Measurements from ENCODE around the gene FIBIN. TPM values are rescaled to one million over a fixed set of nuclear protein-coding genes. Genes with fewer than 3 reads are reported as not detected.

Gene FIBIN
- 0.27 and 0.43 TPM in 2 replicates for polyA plus RNA-seq (2013)

GRCh38 chr11:26993965-26994457 lies at the start of gene FIBIN:
Gene FIBIN, plus strand, starts transcription at chr11:26994112. Its CDS starts 415 bp downstream, at chr11:26994527.
- Histone ChIP-seq H4K8ac (ENCODE audit: low read depth, low read length) (no peak within 1 kb of the TSS), H3K4me1 (ENCODE audit: control insufficient read depth in 1 of 2, insufficient read depth in 2 of 2, low read length in 2 of 2) (peaks cover 0 to 3% of the 10 kb centered on the region in 2 experiments), H3K4me2 (ENCODE audit: low read length) (peak within 1 kb of the TSS; percentile 52), H3K79me1 (ENCODE audit: low read length) (no peaks in the 10 kb centered on the region), H2BK5ac (ENCODE audit: low read depth, low read length, poor library complexity) (no peak within 1 kb of the TSS), H2BK12ac (ENCODE audit: low read length) (no peak within 1 kb of the TSS), H3K9me3 (ENCODE audit: insufficient read depth, low read depth, low read length) (peaks cover 2% of the 10 kb centered on the region), H3K36me3 (ENCODE audit: control insufficient read depth in 1 of 2, insufficient read depth in 2 of 2, low read length in 2 of 2) (no peaks in the 10 kb centered on the region), H3K4ac (ENCODE audit: low read depth, low read length) (no peak within 1 kb of the TSS), H2BK120ac (ENCODE audit: insufficient read depth, low read length, poor library complexity) (no peak within 1 kb of the TSS), H3K14ac (ENCODE audit: low read length) (peak within 1 kb of the TSS; percentile 3), H4K91ac (ENCODE audit: low read depth, low read length) (no peak within 1 kb of the TSS), H2AK5ac (ENCODE audit: low read length) (no peak within 1 kb of the TSS), H2AFZ (ENCODE audit: insufficient read depth, low read length, poor library complexity) (no peak within 1 kb of the TSS), H3K27me3 (ENCODE audit: insufficient read depth, low read length) (no peaks in the 10 kb centered on the region), H3K79me2 (ENCODE audit: control insufficient read depth, insufficient read depth, low read length, poor library complexity) (no peaks in the 10 kb centered on the region), H3K4me3 (ENCODE audit: low read depth, low read length) (no peak within 1 kb of the TSS), H3K9ac (ENCODE audit: low read length) (no peak within 1 kb of the TSS), H3K27ac (ENCODE audit: low read depth, low read length) (no peak within 1 kb of the TSS), H4K12ac (ENCODE audit: low read depth, low read length) (no peak within 1 kb of the TSS), H3K18ac (ENCODE audit: low read length) (no peak within 1 kb of the TSS), H3K23ac (ENCODE audit: low read length) (no peak within 1 kb of the TSS)
- peak in 1 of 2 donors; percentile 16 for DNase-seq
- WGBS (ENCODE audit: extremely low coverage, insufficient coverage, insufficient read length): no CpG with 5 or more reads among the region's 22 CpGs

- Histone ChIP-seq H2BK120ac (ENCODE audit: insufficient read depth, low read length, poor library complexity) (no peak overlapping the region), H3K14ac (ENCODE audit: low read length) (no peak overlapping the region), H3K27ac (ENCODE audit: low read depth, low read length) (no peak overlapping the region), H3K79me1 (ENCODE audit: low read length) (no peaks in the 10 kb centered on the region), H3K9ac (ENCODE audit: low read length) (no peak overlapping the region), H3K23ac (ENCODE audit: low read length) (no peak overlapping the region), H3K4ac (ENCODE audit: low read depth, low read length) (no peak overlapping the region), H3K27me3 (ENCODE audit: insufficient read depth, low read length) (no peaks in the 10 kb centered on the region), H2AFZ (ENCODE audit: insufficient read depth, low read length, poor library complexity) (no peak overlapping the region), H2BK12ac (ENCODE audit: low read length) (no peak overlapping the region), H3K18ac (ENCODE audit: low read length) (no peak overlapping the region), H3K9me3 (ENCODE audit: insufficient read depth, low read depth, low read length) (peaks cover 2% of the 10 kb centered on the region), H4K91ac (ENCODE audit: low read depth, low read length) (no peak overlapping the region), H3K4me3 (ENCODE audit: low read depth, low read length) (no peak overlapping the region), H3K4me1 (ENCODE audit: control insufficient read depth in 1 of 2, insufficient read depth in 2 of 2, low read length in 2 of 2) (no peaks in the 10 kb centered on the region), H3K36me3 (ENCODE audit: control insufficient read depth in 1 of 2, insufficient read depth in 2 of 2, low read length in 2 of 2) (no peaks in the 10 kb centered on the region), H3K4me2 (ENCODE audit: low read length) (no peak overlapping the region), H3K79me2 (ENCODE audit: control insufficient read depth, insufficient read depth, low read length, poor library complexity) (no peaks in the 10 kb centered on the region), H2AK5ac (ENCODE audit: low read length) (no peak overlapping the region), H2BK5ac (ENCODE audit: low read depth, low read length, poor library complexity) (no peak overlapping the region), H4K12ac (ENCODE audit: low read depth, low read length) (no peak overlapping the region), H4K8ac (ENCODE audit: low read depth, low read length) (no peak overlapping the region)
- WGBS (ENCODE audit: extremely low coverage, insufficient coverage, insufficient read length): no CpG with 5 or more reads among the region's 3 CpGs
- DNase-seq: no peak
These were observed 48.8 kb upstream of the FIBIN start for GRCh38 chr11:26944866-26945664.

GRCh38 chr11:26946257-26946716 lies 47.6 kb upstream of the FIBIN start:
- Histone ChIP-seq H3K4me2 (ENCODE audit: low read length) (no peak overlapping the region), H2AFZ (ENCODE audit: insufficient read depth, low read length, poor library complexity) (no peak overlapping the region), H3K18ac (ENCODE audit: low read length) (no peak overlapping the region), H3K36me3 (ENCODE audit: control insufficient read depth in 1 of 2, insufficient read depth in 2 of 2, low read length in 2 of 2) (no peaks in the 10 kb centered on the region), H2AK5ac (ENCODE audit: low read length) (no peak overlapping the region), H3K9me3 (ENCODE audit: insufficient read depth, low read depth, low read length) (no peaks in the 10 kb centered on the region), H3K27ac (ENCODE audit: low read depth, low read length) (no peak overlapping the region), H2BK12ac (ENCODE audit: low read length) (no peak overlapping the region), H3K79me1 (ENCODE audit: low read length) (no peaks in the 10 kb centered on the region), H3K9ac (ENCODE audit: low read length) (no peak overlapping the region), H2BK120ac (ENCODE audit: insufficient read depth, low read length, poor library complexity) (no peak overlapping the region), H3K14ac (ENCODE audit: low read length) (no peak overlapping the region), H2BK5ac (ENCODE audit: low read depth, low read length, poor library complexity) (no peak overlapping the region), H3K27me3 (ENCODE audit: insufficient read depth, low read length) (no peaks in the 10 kb centered on the region), H3K4me3 (ENCODE audit: low read depth, low read length) (no peak overlapping the region), H3K23ac (ENCODE audit: low read length) (no peak overlapping the region), H3K79me2 (ENCODE audit: control insufficient read depth, insufficient read depth, low read length, poor library complexity) (no peaks in the 10 kb centered on the region), H4K12ac (ENCODE audit: low read depth, low read length) (no peak overlapping the region), H4K8ac (ENCODE audit: low read depth, low read length) (no peak overlapping the region), H4K91ac (ENCODE audit: low read depth, low read length) (no peak overlapping the region), H3K4me1 (ENCODE audit: control insufficient read depth in 1 of 2, insufficient read depth in 2 of 2, low read length in 2 of 2) (no peaks in the 10 kb centered on the region), H3K4ac (ENCODE audit: low read depth, low read length) (no peak overlapping the region)
- no CpG with 5 or more reads among the region's 2 CpGs for WGBS (ENCODE audit: extremely low coverage, insufficient coverage, insufficient read length)
- peak in 1 of 2 donors; percentile 28 for DNase-seq

GRCh38 chr11:26947379-26947844 lies 46.5 kb upstream of the FIBIN start:
- no peak overlapping the region for H4K12ac ChIP-seq (ENCODE audit: low read depth, low read length)
- no peaks in the 10 kb centered on the region for H3K27me3 ChIP-seq (ENCODE audit: insufficient read depth, low read length)
- peak; percentile 70 to 84 for DNase-seq
- no peaks in the 10 kb centered on the region for H3K79me2 ChIP-seq (ENCODE audit: control insufficient read depth, insufficient read depth, low read length, poor library complexity)
- no peaks in the 10 kb centered on the region for H3K4me1 ChIP-seq (ENCODE audit: control insufficient read depth in 1 of 2, insufficient read depth in 2 of 2, low read length in 2 of 2)
- no peak overlapping the region for H2BK12ac ChIP-seq (ENCODE audit: low read length)
- H2BK120ac ChIP-seq (ENCODE audit: insufficient read depth, low read length, poor library complexity): no peak overlapping the region
- H3K23ac ChIP-seq (ENCODE audit: low read length): no peak overlapping the region
- no peaks in the 10 kb centered on the region for H3K79me1 ChIP-seq (ENCODE audit: low read length)
- no CpG with 5 or more reads among the region's 2 CpGs for WGBS (ENCODE audit: extremely low coverage, insufficient coverage, insufficient read length)
- no peak overlapping the region for H2AFZ ChIP-seq (ENCODE audit: insufficient read depth, low read length, poor library complexity)
- no peaks in the 10 kb centered on the region for H3K36me3 ChIP-seq (ENCODE audit: control insufficient read depth in 1 of 2, insufficient read depth in 2 of 2, low read length in 2 of 2)
- H4K8ac ChIP-seq (ENCODE audit: low read depth, low read length): no peak overlapping the region
- no peak overlapping the region for H3K4me2 ChIP-seq (ENCODE audit: low read length)
- H2AK5ac ChIP-seq (ENCODE audit: low read length): no peak overlapping the region
- no peak overlapping the region for H3K4ac ChIP-seq (ENCODE audit: low read depth, low read length)
- no peak overlapping the region for H3K18ac ChIP-seq (ENCODE audit: low read length)
- H2BK5ac ChIP-seq (ENCODE audit: low read depth, low read length, poor library complexity): no peak overlapping the region
- no peaks in the 10 kb centered on the region for H3K9me3 ChIP-seq (ENCODE audit: insufficient read depth, low read depth, low read length)
- no peak overlapping the region for H3K4me3 ChIP-seq (ENCODE audit: low read depth, low read length)
- H3K14ac ChIP-seq (ENCODE audit: low read length): no peak overlapping the region
- H4K91ac ChIP-seq (ENCODE audit: low read depth, low read length): no peak overlapping the region
- H3K9ac ChIP-seq (ENCODE audit: low read length): no peak overlapping the region
- no peak overlapping the region for H3K27ac ChIP-seq (ENCODE audit: low read depth, low read length)
